ENCODE measurements around the gene FLT3. TPM values are rescaled to one million over a fixed set of nuclear protein-coding genes. Genes with fewer than 3 reads are reported as not detected.

Gene FLT3
- polyA plus RNA-seq, 3 donors = 0.19 to 1.8 TPM; not detected in 1

DNA sequence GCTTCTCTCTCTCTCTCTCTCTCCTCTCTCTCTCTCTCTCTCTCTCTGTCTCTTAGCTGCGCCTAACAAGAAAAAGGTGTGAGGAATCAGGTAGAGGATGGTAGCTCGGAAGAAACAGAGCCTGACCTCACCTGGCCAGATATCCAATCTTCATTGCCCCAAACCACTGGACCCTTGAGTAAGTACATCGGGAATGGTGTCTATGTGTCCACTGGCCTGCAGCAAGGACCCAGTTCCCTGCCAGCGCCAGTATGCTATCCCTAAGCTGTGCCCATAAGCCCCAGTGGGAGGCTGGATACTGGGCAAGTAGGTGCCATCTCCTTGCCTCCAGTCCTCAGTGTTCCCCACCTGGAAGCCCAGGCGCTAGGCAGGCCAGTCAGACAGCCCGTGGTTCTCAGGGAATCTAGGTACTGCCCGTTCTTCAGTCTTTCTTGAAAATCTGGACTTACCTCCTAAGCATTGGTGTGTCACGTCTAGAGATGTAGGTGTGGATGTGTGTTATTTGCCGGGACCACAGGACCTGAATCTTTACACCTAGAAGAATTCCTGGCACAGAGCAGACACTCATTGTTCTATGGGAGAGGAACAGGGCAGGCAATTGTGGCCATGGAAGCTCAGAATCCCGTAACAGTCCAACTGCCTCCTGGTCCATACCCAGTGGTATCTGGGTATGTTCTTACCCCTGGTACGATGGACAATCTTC is 119.2 kb downstream of the FLT3 start:
- 25 to 41% (median 28%) methylated on average over 11 of the region's 11 CpGs for WGBS, 3 donors
- H3K27ac ChIP-seq (ENCODE audit: low read depth, low read length) = no peak overlapping the region

DNA sequence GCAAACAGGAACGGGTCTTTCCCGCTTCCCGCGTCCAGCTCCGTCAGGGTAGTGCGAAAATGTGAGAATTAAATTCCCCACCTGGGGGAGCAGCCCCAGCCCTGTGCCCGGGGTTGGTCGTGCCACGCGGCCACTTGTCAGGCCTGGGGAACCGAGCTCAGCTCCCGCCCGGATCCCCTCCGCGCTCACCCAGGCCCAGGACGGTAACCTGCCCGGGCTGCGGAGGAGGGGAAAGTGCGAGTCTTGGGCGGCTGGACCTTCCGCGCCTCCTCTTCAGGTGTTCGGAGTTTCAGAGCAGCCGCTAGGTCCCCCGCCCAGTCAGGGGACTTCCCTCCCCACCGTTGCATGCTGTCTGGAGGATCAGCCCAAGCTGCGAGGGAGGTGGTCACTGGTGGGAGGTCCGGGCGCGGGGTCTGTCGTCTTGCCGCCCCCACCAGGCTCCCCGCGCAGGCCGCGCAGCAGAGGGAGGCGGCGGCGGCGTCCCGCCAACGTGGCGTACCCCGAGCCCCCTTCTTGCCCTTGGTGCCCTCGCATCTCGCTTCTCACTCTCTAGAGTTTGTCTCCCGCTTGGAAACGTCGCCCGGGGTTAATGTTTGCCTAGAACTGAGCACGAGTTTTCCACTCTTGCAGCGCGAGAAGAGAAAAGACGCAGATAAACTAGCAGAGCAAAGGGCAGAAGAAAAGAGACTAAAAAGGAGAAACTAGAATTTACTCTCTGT is 119.9 kb downstream of the FLT3 start:
- 5 to 8% (median 8%) methylated on average over 50 to 54 of the region's 54 CpGs for WGBS, 3 donors
- no peak overlapping the region for H3K27ac ChIP-seq (ENCODE audit: low read depth, low read length)

DNA sequence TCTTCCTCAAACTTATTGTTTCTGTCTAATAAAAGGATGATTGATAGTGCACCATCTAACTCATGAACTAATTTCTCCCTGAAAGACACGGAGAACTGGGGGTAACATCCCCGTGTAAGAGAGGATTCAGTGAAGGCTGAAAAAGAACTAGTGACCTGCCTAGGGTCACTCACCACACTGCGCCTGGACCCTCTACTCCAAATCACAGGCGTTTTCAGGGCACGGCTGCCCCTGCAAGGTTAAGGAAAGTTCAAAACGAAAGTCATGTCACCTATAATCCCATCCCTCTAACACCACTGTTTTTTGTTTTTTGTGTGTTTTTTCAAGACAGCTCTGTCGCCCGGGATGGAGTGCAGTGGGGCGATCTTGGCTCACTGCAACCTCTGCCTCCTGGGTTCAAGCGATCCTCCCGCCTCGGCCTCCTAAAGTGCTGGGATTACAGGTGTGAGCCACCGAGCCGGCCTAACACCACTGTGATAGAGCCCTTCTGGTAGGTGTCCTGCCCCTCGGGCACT is 120.6 kb downstream of the FLT3 start:
- 5 to 24% (median 8%) methylated on average over 15 of the region's 15 CpGs for WGBS, 3 donors

DNA sequence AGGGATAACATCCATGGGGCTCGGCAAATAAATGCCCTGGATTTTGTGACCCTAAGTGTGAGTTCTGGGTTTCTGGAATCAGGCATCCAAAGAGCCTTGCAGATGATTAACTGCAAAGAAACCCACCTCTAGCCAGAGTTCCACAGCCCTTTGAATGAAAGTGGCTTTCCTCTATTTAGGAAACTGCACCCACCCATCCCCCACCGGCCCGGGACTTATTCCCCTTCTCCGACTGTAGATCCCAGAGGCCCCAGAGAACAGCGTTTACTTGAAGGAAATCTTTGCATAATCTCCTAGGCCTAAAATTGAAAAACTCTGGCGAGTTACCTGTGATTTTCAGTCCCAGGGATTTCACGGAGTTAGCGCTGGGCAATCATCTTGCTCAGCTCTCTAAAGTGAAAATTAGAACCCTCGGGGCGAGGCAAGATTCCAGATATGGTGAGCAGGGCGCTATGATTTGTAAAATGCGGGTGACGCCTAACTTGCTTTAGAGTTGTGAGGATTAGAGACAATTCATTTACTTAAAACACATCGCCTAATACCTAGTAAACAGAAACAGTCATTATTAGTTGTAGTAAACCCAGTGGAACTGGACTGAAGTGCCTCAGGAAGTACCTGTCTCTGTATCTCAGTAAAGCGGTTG is 121.3 kb downstream of the FLT3 start:
- WGBS, 3 donors = 7 to 36% (median 9%) methylated on average over 15 of the region's 15 CpGs
- H3K27ac ChIP-seq (ENCODE audit: low read depth, low read length) = no peak overlapping the region

More for the DNA sequence above, 120.6 kb downstream of the FLT3 start:
- H3K27ac ChIP-seq (ENCODE audit: low read depth, low read length) = no peak overlapping the region

DNA sequence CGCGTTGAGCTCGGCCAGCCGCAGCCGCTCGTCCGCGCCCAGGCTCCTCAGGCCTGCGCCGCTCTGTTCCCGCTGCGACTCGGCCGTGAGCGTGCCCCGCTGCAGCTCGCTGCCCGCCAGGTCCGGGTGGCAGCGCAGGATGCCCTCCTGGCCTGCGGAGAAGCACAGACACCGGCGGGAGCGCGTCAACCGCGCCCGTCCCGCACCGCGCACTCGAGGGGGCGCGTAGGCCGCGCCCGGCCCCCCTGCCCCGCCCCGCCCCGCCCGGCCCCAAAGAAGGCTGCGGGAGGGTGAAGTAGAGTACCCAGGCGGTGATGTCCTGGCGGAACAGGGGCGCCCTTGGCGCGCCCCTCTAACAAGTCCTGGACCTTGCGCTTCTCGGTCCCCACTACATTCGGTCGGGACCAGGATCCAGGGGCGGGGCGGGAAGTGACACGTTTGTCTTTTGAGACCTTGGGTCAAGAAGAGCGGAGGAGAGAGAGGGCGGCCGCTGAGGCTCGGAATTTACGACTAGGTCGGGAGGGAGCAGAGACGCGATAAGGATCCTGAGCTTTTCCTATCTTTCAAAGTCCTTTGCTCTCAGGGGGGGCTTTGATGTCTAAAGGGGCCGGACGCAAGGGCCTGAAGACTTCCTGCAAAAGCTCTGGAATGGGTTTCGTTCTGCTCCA is 121.9 kb downstream of the FLT3 start:
- H3K27ac ChIP-seq (ENCODE audit: low read depth, low read length) = no peak overlapping the region
- WGBS, 3 donors = 3% methylated on average over 53 to 65 of the region's 65 CpGs

DNA sequence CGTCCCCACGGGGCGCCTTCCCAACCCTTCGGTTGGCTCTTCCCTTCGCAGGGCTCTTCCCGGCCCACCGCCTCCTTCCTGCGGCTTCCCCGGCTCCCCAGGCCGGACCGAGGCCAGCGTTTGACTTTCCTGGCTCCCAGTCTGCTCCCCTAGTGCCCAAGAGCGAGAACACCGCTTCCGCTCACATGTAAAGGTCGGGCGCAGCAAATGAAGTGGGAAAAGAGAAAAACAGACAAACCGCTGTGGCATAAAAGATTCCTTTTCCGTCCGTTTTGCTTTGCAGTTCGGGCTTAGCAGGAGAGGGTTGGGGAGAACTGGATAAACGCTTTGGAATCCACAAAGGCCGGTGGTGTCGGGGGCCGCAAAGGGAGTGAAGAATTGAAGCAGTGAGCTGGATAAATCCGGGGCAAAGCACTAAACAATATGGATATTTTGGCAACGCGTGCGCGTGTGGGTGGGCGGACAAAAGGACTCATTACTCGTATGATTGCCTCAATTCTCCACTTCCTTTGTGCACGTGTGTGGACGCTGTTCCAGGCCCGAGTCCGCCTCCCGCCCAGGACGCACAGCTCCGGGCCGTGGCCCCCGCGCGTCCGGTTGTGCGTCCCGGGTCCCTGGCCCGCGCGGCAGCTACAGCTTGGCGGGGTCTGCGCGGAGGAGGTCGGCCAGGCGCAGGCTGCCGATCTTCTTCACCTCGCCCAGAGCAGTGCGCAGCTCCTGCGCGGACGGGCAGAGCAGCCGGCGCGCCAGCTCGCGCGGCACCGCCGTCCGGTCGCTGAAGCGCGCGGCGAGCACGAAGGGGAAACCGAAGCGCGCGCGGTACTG is 122.7 kb downstream of the FLT3 start:
- H3K27ac ChIP-seq (ENCODE audit: low read depth, low read length) = no peak overlapping the region
- WGBS, 3 donors = 1 to 4% (median 3%) methylated on average over 73 to 80 of the region's 80 CpGs

DNA sequence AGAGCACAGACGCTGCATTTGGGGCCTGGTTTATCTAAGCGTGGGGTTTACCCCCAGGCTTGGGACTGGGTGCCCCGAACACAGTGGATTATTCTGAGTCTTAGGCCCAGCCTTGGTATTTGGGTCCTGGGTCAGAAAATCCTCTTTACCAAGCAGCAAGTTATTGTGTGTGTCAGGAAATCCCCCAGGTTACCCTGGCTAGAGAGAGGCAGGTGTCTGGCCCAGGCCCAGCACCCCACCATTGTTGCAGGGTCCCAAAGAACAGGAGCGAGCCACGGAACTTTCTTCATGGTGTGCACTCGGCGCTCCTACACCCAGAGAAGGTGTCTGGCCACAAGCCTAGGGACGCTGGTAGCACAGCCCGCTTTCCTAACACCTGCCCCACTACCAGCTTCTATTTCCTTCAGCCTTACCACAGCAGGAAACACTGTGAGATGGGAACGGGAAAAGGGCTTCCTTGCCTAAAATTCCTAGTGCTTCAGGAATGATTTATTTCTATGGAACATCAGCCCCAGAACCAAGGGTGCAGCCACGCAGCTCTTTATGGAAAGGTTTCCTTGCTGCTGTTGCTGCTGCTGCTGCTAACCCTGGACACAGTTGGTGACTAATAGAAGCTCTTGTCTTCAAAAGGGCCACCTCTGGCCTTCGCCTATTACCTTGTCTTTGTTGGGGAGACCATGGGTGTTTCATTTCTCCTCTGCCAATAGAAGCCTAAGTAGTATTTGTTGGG is 123.8 kb downstream of the FLT3 start:
- WGBS, 3 donors = 11 to 56% (median 16%) methylated on average over 12 of the region's 12 CpGs
- no peak overlapping the region for H3K27ac ChIP-seq (ENCODE audit: low read depth, low read length)

DNA sequence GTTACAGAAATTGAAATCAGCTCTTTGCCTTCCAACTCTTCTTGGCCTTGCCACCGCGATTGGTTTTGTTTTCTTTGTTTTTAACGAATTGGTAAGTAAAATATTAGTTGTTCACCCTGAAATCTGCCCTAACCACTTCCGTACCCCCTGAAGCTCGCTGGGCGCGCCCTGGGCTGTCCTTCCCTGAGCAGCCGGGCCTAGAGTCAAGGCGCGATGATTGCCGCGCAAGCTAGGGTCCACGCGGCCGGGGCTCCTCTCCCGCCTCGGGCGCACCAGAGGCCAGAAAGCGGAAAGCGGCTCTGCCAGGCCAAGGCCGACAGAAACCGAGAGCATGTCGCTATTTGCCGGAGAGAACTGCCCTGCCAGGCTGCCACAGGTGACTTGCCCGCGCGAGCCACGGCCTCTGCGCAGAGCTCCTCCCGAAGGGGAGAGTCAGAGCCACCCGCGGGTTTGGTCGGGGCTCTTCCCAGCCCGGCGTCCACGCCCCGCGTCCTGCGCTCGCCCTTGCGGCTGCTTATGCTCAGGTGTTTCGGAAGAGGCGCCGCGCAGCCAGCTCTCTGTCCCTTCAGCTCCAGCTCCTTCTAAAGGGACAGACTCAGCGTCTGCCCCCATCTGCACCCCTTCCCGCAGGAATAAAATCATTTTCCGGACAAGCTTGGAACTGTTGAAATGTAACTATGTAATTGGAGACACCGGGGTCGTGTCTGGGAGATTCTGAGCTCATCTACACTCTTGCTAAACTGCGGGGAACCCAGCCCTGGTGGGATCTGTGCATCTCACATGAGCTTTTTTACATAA is 124.6 kb downstream of the FLT3 start:
- 2 to 28% (median 3%) methylated on average over 43 to 51 of the region's 51 CpGs for WGBS, 3 donors

DNA sequence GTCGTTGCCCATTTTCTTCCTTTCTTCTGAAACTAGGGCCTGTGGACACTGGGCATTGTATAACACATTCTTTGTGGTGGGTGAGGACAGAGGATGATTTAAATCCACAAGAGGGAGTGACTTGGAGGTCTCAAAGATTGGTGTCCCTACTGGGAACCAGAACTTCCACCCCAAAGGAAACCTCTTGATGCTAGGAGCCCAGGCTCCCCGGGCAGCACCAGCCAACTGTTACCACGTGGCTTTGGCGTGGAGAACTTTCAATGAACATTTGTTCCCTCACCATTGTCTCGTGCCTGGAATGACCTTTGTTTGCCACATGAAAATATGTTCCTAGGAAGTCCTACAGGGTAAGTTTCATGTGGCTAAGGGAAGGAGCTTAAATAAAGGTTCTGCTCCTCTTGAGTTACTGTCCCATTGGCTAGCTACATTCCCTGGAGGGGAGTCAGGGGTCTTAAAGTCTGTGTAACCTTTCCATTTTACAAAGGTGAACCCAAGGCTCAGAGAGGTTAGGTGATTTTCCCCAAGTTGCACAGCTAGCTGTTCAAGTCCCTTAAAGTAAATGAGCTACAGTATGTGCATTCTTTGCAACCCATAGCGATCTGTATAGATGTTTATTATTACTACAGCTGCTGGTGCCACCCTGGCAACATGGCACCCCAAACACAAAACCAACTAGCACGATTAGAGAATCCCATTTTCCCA is 126.3 kb downstream of the FLT3 start:
- 11 to 48% (median 13%) methylated on average over 7 of the region's 7 CpGs for WGBS, 3 donors
- no peak overlapping the region for H3K27ac ChIP-seq (ENCODE audit: low read depth, low read length)

More for the DNA sequence above, 124.6 kb downstream of the FLT3 start:
- H3K27ac ChIP-seq (ENCODE audit: low read depth, low read length) = no peak overlapping the region

DNA sequence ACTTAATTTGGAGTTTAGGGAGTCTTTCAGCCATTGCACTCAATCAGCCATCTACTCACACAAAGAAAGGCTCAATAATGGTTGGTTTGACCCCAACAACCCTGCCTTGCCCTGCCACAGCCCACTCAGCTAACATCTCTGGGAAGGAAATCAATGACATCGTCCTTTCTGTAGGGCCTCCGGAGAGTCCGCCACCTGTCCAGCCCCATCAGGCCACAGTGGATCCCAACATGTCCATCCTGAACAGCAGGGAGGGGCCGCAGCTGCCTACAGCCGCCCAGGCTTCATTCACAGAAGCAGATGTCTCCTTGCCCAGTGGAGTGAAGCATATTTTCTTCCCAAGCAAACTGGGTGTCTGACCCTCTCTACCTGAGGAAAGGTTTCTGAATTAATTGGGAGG is 127.1 kb downstream of the FLT3 start:
- whole genome bisulfite sequencing, 3 donors = 35 to 63% (median 44%) methylated on average over 5 of the region's 5 CpGs
- no peak overlapping the region for H3K27ac ChIP-seq (ENCODE audit: low read depth, low read length)

DNA sequence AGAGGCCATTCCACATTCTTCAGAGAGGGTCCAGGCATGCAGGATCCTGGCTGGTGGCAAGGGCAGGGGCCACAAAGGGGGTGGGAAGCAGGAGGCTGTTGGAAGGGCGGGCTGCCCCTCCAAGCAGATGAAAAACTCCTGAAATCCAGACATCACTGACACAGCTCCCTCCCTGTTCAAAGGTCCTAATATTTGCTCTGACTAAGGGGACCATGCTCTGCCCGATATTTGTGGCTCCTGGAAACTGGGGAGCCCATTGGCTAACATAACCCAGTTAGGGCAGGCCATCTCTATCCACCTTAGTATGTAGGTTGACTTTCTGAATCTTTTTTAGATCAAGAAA is 127.9 kb downstream of the FLT3 start:
- WGBS, 3 donors = 73 to 75% (median 73%) methylated on average over 2 of the region's 2 CpGs
- no peak overlapping the region for H3K27ac ChIP-seq (ENCODE audit: low read depth, low read length)

DNA sequence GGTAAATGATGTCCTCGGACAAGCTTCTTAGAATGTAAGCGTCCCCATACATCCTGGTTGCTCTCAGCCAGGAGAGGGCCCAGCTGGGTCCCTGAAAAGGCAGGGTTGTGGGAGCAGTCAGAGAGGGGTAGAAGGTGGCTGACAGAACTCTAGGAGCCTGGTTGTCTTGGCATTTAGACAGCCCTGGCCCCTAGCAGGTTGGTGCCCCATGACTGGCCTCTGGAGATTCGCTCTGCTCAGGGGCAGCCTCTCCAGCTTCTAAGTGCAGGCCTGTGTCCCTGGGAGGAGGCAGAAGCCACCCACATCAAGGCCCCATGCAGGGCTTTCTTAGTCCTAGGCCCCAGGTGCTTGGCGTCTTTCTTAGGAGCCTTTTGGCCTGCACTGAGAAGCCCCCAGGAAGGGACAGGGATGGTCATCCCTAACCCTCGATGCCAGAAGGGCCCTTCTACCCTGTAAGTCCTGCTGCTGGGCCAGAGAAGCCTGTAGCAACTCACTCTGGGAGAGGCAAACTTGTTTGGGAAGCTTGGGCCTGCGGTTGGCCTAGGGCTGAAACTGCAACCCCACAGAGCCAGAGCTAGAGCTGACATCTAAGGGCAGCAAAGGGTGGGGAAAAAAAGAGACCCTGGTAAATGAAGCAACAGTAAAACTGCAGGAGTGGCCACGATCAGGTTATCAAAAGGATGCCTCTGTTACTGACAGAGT is 128.4 kb downstream of the FLT3 start:
- WGBS, 3 donors = 58 to 71% (median 69%) methylated on average over 7 of the region's 7 CpGs
- no peak overlapping the region for H3K27ac ChIP-seq (ENCODE audit: low read depth, low read length)

DNA sequence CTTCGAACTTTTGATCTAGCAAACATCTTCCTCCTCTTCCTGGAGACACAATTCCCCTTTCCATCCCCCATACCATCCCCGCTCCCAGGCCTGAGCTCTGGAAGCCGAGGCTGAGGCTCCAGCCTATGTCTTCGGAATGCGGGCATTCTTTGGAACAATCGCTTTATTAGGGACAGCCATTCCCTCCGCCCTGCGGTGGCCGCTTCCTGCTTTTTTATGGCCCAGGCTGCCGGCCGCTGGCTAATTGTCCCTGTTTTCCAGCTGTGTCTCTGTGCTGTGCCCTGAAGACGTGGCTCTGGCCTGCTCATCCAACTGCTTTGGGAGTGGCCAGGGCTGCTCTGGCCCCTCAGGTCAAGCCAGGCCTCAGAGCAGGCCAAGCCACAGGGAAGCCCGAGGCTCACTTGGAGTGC is 129.1 kb downstream of the FLT3 start:
- no peak overlapping the region for H3K27ac ChIP-seq (ENCODE audit: low read depth, low read length)
- 24 to 74% (median 38%) methylated on average over 13 of the region's 13 CpGs for WGBS, 3 donors

DNA sequence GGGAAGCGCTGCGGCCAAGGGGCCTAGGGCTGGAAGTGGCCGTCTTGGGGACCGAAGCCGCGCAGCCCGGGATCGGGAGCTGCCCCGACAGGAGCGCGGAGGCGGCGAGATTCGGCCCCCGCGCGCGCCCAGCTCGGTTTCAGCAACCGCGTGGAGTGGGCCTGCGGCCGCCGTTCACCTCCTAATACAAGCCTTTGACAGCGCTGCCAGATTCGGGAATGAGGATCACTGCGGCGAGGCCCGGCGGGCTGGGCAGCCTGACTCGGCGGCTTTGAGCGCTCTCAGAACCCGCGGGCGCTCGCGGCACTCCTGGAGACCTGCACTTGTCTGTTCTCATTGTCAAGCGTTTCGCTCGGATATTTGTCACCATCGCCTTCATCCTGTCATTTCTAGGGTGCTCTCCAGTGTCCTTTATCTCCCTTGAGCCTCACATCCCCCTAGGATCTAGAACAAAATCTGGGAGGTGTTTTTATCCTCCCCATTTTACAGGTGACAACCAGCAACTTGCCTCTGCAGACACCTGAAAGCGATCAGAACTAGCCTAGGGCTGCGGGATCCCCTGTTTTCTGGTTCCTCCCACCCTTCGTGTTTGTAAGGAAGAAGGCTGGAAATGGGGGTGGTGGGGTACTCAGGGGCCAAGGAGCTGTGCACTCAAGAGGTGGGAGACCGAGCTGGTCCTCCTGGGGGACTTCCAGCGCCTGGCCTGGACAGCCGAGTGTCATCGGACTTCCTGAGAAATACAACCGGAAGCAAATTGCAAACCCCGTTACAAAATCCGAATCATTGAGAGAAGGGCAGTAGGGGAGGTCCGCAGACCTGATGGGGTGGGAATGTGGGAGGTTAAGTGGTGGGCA is 129.8 kb downstream of the FLT3 start:
- H3K27ac ChIP-seq (ENCODE audit: low read depth, low read length) = no peak overlapping the region
- WGBS, 3 donors = 5 to 36% (median 5%) methylated on average over 53 of the region's 53 CpGs

DNA sequence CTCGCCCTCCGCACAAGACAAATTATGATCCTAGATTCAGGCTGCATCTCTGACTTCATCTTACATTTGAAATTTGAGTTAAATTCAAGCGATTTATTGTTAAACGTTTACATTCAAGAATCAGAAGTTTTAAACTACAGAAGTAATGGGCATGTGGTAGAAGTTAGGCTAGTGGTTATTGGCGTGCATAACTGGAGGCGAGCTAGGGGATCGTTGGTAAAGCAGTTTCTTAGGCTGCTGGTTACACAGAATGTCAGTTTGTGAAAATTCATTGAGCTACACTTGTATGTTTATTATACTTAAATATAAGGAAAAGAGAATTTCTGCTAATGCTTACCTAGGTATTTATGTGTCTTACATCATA is 130.5 kb downstream of the FLT3 start:
- 15 to 61% (median 21%) methylated on average over 7 of the region's 7 CpGs for WGBS, 3 donors
- H3K27ac ChIP-seq (ENCODE audit: low read depth, low read length) = no peak overlapping the region
